ENCODE results near the gene LGALS3.

LGALS3 gene

GRCh38 chr14:55122440-55122986 is 6.5 kb upstream of the LGALS3 start:
- H3K4me1 ChIP-seq (ENCODE audit: control insufficient read depth in 5 of 5, insufficient read depth in 5 of 5, low read length in 5 of 5): peaks cover 14 to 71% (median 61%) of the 10 kb centered on the region in 5 donors
- H3K27me3 ChIP-seq (ENCODE audit: control insufficient read depth in 5 of 5, insufficient read depth in 4 of 5, low read length in 5 of 5): no peaks in the 10 kb centered on the region
- no peak overlapping the region for H3K9ac ChIP-seq (ENCODE audit: low read length in 5 of 5)
- H3K9me3 ChIP-seq (ENCODE audit: control insufficient read depth in 5 of 5, low read length in 5 of 5): no peaks in the 10 kb centered on the region
- no peak overlapping the region for H3K4me3 ChIP-seq (ENCODE audit: low read depth in 1 of 5, low read length in 5 of 5)
- peak overlapping the region; percentile 47 for H3K27ac ChIP-seq (ENCODE audit: low read depth, low read length)
- no peaks in the 10 kb centered on the region for H3K36me3 ChIP-seq (ENCODE audit: control insufficient read depth in 5 of 5, insufficient read depth in 5 of 5, low read length in 5 of 5)

- Histone ChIP-seq H3K4me3 (ENCODE audit: low read depth in 1 of 5, low read length in 5 of 5) (no peak overlapping the region), H3K27ac (ENCODE audit: low read depth, low read length) (peak overlapping the region; percentile 47), H3K9ac (ENCODE audit: low read length in 5 of 5) (peak overlapping the region in 1 of 5 donors; percentile 87), H3K36me3 (ENCODE audit: control insufficient read depth in 5 of 5, insufficient read depth in 5 of 5, low read length in 5 of 5) (no peaks in the 10 kb centered on the region), H3K27me3 (ENCODE audit: control insufficient read depth in 5 of 5, insufficient read depth in 4 of 5, low read length in 5 of 5) (no peaks in the 10 kb centered on the region), H3K4me1 (ENCODE audit: control insufficient read depth in 5 of 5, insufficient read depth in 5 of 5, low read length in 5 of 5) (peaks cover 17 to 67% (median 61%) of the 10 kb centered on the region in 5 donors), H3K9me3 (ENCODE audit: control insufficient read depth in 5 of 5, low read length in 5 of 5) (no peaks in the 10 kb centered on the region)
These were observed 6.0 kb upstream of the LGALS3 start for GRCh38 chr14:55123101-55123500.

- no peaks in the 10 kb centered on the region for H3K27me3 ChIP-seq (ENCODE audit: control insufficient read depth in 5 of 5, insufficient read depth in 4 of 5, low read length in 5 of 5)
- no peak overlapping the region for H3K9ac ChIP-seq (ENCODE audit: low read length in 5 of 5)
- H3K9me3 ChIP-seq (ENCODE audit: control insufficient read depth in 5 of 5, low read length in 5 of 5): no peaks in the 10 kb centered on the region
- no peaks in the 10 kb centered on the region for H3K36me3 ChIP-seq (ENCODE audit: control insufficient read depth in 5 of 5, insufficient read depth in 5 of 5, low read length in 5 of 5)
- H3K4me3 ChIP-seq (ENCODE audit: low read depth in 1 of 5, low read length in 5 of 5): no peak overlapping the region
- no peak overlapping the region for H3K27ac ChIP-seq (ENCODE audit: low read depth, low read length)
- peaks cover 17 to 64% (median 60%) of the 10 kb centered on the region in 5 donors for H3K4me1 ChIP-seq (ENCODE audit: control insufficient read depth in 5 of 5, insufficient read depth in 5 of 5, low read length in 5 of 5)
These were observed 5.0 kb upstream of the LGALS3 start for GRCh38 chr14:55123852-55124639.

- H3K27ac ChIP-seq (ENCODE audit: low read depth, low read length): no peak overlapping the region
These were observed 4.2 kb upstream of the LGALS3 start for GRCh38 chr14:55124774-55125386.

GRCh38 chr14:55125403-55125802 is 3.6 kb upstream of the LGALS3 start:
- Histone ChIP-seq H3K4me1 (ENCODE audit: control insufficient read depth in 5 of 5, insufficient read depth in 5 of 5, low read length in 5 of 5) (peaks cover 17 to 64% (median 58%) of the 10 kb centered on the region in 5 donors), H3K9me3 (ENCODE audit: control insufficient read depth in 5 of 5, low read length in 5 of 5) (no peaks in the 10 kb centered on the region), H3K36me3 (ENCODE audit: control insufficient read depth in 5 of 5, insufficient read depth in 5 of 5, low read length in 5 of 5) (no peaks in the 10 kb centered on the region), H3K4me3 (ENCODE audit: low read depth in 1 of 5, low read length in 5 of 5) (peak overlapping the region in 1 of 5 donors; percentile 28), H3K27me3 (ENCODE audit: control insufficient read depth in 5 of 5, insufficient read depth in 4 of 5, low read length in 5 of 5) (no peaks in the 10 kb centered on the region), H3K9ac (ENCODE audit: low read length in 5 of 5) (no peak overlapping the region), H3K27ac (ENCODE audit: low read depth, low read length) (peak overlapping the region; percentile 99)

More at GRCh38 chr14:55124774-55125386, 4.2 kb upstream of the LGALS3 start:
- Histone ChIP-seq H3K27me3 (ENCODE audit: control insufficient read depth in 5 of 5, insufficient read depth in 4 of 5, low read length in 5 of 5) (no peaks in the 10 kb centered on the region), H3K4me3 (ENCODE audit: low read depth in 1 of 5, low read length in 5 of 5) (no peak overlapping the region), H3K9me3 (ENCODE audit: control insufficient read depth in 5 of 5, low read length in 5 of 5) (no peaks in the 10 kb centered on the region), H3K9ac (ENCODE audit: low read length in 5 of 5) (no peak overlapping the region), H3K36me3 (ENCODE audit: control insufficient read depth in 5 of 5, insufficient read depth in 5 of 5, low read length in 5 of 5) (no peaks in the 10 kb centered on the region), H3K4me1 (ENCODE audit: control insufficient read depth in 5 of 5, insufficient read depth in 5 of 5, low read length in 5 of 5) (peaks cover 17 to 58% (median 53%) of the 10 kb centered on the region in 5 donors)

- no peaks in the 10 kb centered on the region for H3K36me3 ChIP-seq (ENCODE audit: control insufficient read depth in 5 of 5, insufficient read depth in 5 of 5, low read length in 5 of 5)
- H3K4me1 ChIP-seq (ENCODE audit: control insufficient read depth in 5 of 5, insufficient read depth in 5 of 5, low read length in 5 of 5): peaks cover 19 to 70% (median 57%) of the 10 kb centered on the region in 5 donors
- H3K9ac ChIP-seq (ENCODE audit: low read length in 5 of 5): peak overlapping the region in 2 of 5 donors; percentile 26 to 62
- no peaks in the 10 kb centered on the region for H3K27me3 ChIP-seq (ENCODE audit: control insufficient read depth in 5 of 5, insufficient read depth in 4 of 5, low read length in 5 of 5)
- H3K27ac ChIP-seq (ENCODE audit: low read depth, low read length): peak overlapping the region; percentile 99
- no peaks in the 10 kb centered on the region for H3K9me3 ChIP-seq (ENCODE audit: control insufficient read depth in 5 of 5, low read length in 5 of 5)
- H3K4me3 ChIP-seq (ENCODE audit: low read depth in 1 of 5, low read length in 5 of 5): peak overlapping the region in 1 of 5 donors; percentile 28
These were observed 3.0 kb upstream of the LGALS3 start for GRCh38 chr14:55126034-55126433.

GRCh38 chr14:55126932-55127459 is 2.1 kb upstream of the LGALS3 start:
- Histone ChIP-seq H3K27me3 (ENCODE audit: control insufficient read depth in 5 of 5, insufficient read depth in 4 of 5, low read length in 5 of 5) (no peaks in the 10 kb centered on the region), H3K4me1 (ENCODE audit: control insufficient read depth in 5 of 5, insufficient read depth in 5 of 5, low read length in 5 of 5) (peaks cover 20 to 78% (median 62%) of the 10 kb centered on the region in 5 donors), H3K4me3 (ENCODE audit: low read depth in 1 of 5, low read length in 5 of 5) (no peak overlapping the region), H3K9me3 (ENCODE audit: control insufficient read depth in 5 of 5, low read length in 5 of 5) (no peaks in the 10 kb centered on the region), H3K9ac (ENCODE audit: low read length in 5 of 5) (peak overlapping the region in 2 of 5 donors; percentile 4 to 62), H3K27ac (ENCODE audit: low read depth, low read length) (peak overlapping the region; percentile 99), H3K36me3 (ENCODE audit: control insufficient read depth in 5 of 5, insufficient read depth in 5 of 5, low read length in 5 of 5) (no peaks in the 10 kb centered on the region)

GRCh38 chr14:55127460-55127951 is 1.5 kb upstream of the LGALS3 start:
- peak overlapping the region; percentile 99 for H3K27ac ChIP-seq (ENCODE audit: low read depth, low read length)
- no peaks in the 10 kb centered on the region for H3K9me3 ChIP-seq (ENCODE audit: control insufficient read depth in 5 of 5, low read length in 5 of 5)
- H3K9ac ChIP-seq (ENCODE audit: low read length in 5 of 5): peak overlapping the region in 1 of 5 donors; percentile 62
- H3K4me3 ChIP-seq (ENCODE audit: low read depth in 1 of 5, low read length in 5 of 5): no peak overlapping the region
- no peaks in the 10 kb centered on the region for H3K27me3 ChIP-seq (ENCODE audit: control insufficient read depth in 5 of 5, insufficient read depth in 4 of 5, low read length in 5 of 5)
- no peaks in the 10 kb centered on the region for H3K36me3 ChIP-seq (ENCODE audit: control insufficient read depth in 5 of 5, insufficient read depth in 5 of 5, low read length in 5 of 5)
- H3K4me1 ChIP-seq (ENCODE audit: control insufficient read depth in 5 of 5, insufficient read depth in 5 of 5, low read length in 5 of 5): peaks cover 18 to 78% (median 58%) of the 10 kb centered on the region in 5 donors

- Histone ChIP-seq H3K9ac (ENCODE audit: low read length in 5 of 5) (peak overlapping the region; percentile 35 to 95 (median 76)), H3K27ac (ENCODE audit: low read depth, low read length) (peak overlapping the region; percentile 99), H3K4me3 (ENCODE audit: low read depth in 1 of 5, low read length in 5 of 5) (peak overlapping the region in 4 of 5 donors; percentile 40 to 96 (median 84)), H3K27me3 (ENCODE audit: control insufficient read depth in 5 of 5, insufficient read depth in 4 of 5, low read length in 5 of 5) (no peaks in the 10 kb centered on the region), H3K4me1 (ENCODE audit: control insufficient read depth in 5 of 5, insufficient read depth in 5 of 5, low read length in 5 of 5) (peaks cover 12 to 80% (median 54%) of the 10 kb centered on the region in 5 donors), H3K36me3 (ENCODE audit: control insufficient read depth in 5 of 5, insufficient read depth in 5 of 5, low read length in 5 of 5) (peaks cover 0 to 8% (median 3%) of the 10 kb centered on the region in 5 donors), H3K9me3 (ENCODE audit: control insufficient read depth in 5 of 5, low read length in 5 of 5) (no peaks in the 10 kb centered on the region)
These were observed 516 bp upstream of the LGALS3 start for GRCh38 chr14:55128386-55129085.

Measured in subcutaneous abdominal adipose tissue (tissue), 5 donors.